Mesodermal cell (in vitro differentiated cells): ENCODE results near the gene TTC21B.

Experiments used
- H3K27ac ChIP-seq: 2 replicates; pipeline ENCODE4 v1.7.0; 2013; ENCODE audit warnings: mild to moderate bottlenecking, low read depth, low read length, moderate library complexity; ENCODE audit not compliant: severe bottlenecking
- H3K36me3 ChIP-seq: 2 replicates; pipeline ENCODE4 v1.7.1; 2013; ENCODE audit warnings: mild to moderate bottlenecking, low read length, moderate library complexity; ENCODE audit not compliant: control insufficient read depth, insufficient read depth
- H3K4me1 ChIP-seq: one replicate; pipeline ENCODE4 v1.7.1; 2013; ENCODE audit warnings: mild to moderate bottlenecking, low read length; ENCODE audit not compliant: insufficient read depth, control insufficient read depth, poor library complexity, severe bottlenecking
- H3K4me3 ChIP-seq: 2 replicates; pipeline ENCODE4 v1.7.0; 2013; ENCODE audit warnings: low read length, control low read depth, mild to moderate bottlenecking; ENCODE audit not compliant: insufficient read depth, poor library complexity, severe bottlenecking; ENCODE audit errors: extremely low read depth
- H3K9me3 ChIP-seq: 2 replicates; pipeline ENCODE4 v1.7.1; 2013; ENCODE audit warnings: mild to moderate bottlenecking, low read length, moderate library complexity; ENCODE audit not compliant: control insufficient read depth
- WGBS, 2 experiments: methylation state at CpG; one replicate each; pipeline ENCODE4 v1.1.5; 2013; ENCODE audit warnings: missing lambda C conversion rate in 2 of 2; ENCODE audit not compliant: insufficient coverage in 2 of 2; 5-methylcytosine and 5-hydroxymethylcytosine counted together

TTC21B gene

GRCh38 chr2:165901620-165902298 is 51.8 kb downstream of the TTC21B start:
- WGBS, 2 experiments = 78 to 90% methylated on average over 2 to 6 of the region's 7 CpGs
- H3K27ac ChIP-seq = no peak overlapping the region
- peaks cover 37% of the 10 kb centered on the region for H3K36me3 ChIP-seq
- no peaks in the 10 kb centered on the region for H3K9me3 ChIP-seq
- no peaks in the 10 kb centered on the region for H3K4me1 ChIP-seq
- no peak overlapping the region for H3K4me3 ChIP-seq

GRCh38 chr2:165899311-165899710 is 54.3 kb downstream of the TTC21B start:
- H3K4me1 ChIP-seq = no peaks in the 10 kb centered on the region
- no peak overlapping the region for H3K27ac ChIP-seq
- H3K9me3 ChIP-seq = no peaks in the 10 kb centered on the region
- no peak overlapping the region for H3K4me3 ChIP-seq
- peaks cover 43% of the 10 kb centered on the region for H3K36me3 ChIP-seq
- WGBS, 2 experiments = no CpG with 5 or more reads among the region's 2 CpGs

DNA sequence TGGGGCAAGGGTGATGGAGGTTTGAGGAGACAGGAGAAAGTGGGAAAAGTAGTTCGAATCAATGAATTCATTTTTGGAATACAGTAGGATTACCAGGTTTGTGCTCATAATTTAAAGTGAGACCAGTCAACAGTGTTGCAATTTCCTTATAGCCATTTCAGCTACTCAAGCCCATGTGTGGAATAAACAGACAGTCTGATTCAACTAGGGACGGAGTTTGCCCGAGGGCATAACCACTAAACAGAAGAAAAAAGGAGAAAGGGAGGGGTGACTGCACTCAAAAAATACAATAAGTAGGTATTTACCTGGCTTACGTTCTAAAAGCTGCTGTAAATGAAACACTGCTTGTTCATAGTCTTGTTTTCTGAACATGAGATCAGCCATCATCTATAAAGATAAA is 55.2 kb downstream of the TTC21B start:
- H3K4me1 ChIP-seq = no peaks in the 10 kb centered on the region
- H3K4me3 ChIP-seq = no peak overlapping the region
- no peak overlapping the region for H3K27ac ChIP-seq
- H3K36me3 ChIP-seq = peaks cover 48% of the 10 kb centered on the region
- WGBS, 2 experiments = 78 to 100% methylated on average over 1 to 2 of the region's 4 CpGs
- no peaks in the 10 kb centered on the region for H3K9me3 ChIP-seq

GRCh38 chr2:165897726-165898125 is 55.9 kb downstream of the TTC21B start:
- Histone ChIP-seq H3K36me3 (peaks cover 48% of the 10 kb centered on the region), H3K4me3 (no peak overlapping the region), H3K27ac (no peak overlapping the region), H3K4me1 (no peaks in the 10 kb centered on the region), H3K9me3 (no peaks in the 10 kb centered on the region)
- WGBS, 2 experiments = 86 to 97% methylated on average over 5 of the region's 5 CpGs

- Histone ChIP-seq H3K4me3 (no peak overlapping the region), H3K27ac (no peak overlapping the region), H3K36me3 (peaks cover 48% of the 10 kb centered on the region), H3K9me3 (no peaks in the 10 kb centered on the region), H3K4me1 (no peaks in the 10 kb centered on the region)
- WGBS, 2 experiments = 93 to 94% methylated on average over 3 to 4 of the region's 5 CpGs
Observed at GRCh38 chr2:165897074-165897473, 56.5 kb downstream of the TTC21B start.

DNA sequence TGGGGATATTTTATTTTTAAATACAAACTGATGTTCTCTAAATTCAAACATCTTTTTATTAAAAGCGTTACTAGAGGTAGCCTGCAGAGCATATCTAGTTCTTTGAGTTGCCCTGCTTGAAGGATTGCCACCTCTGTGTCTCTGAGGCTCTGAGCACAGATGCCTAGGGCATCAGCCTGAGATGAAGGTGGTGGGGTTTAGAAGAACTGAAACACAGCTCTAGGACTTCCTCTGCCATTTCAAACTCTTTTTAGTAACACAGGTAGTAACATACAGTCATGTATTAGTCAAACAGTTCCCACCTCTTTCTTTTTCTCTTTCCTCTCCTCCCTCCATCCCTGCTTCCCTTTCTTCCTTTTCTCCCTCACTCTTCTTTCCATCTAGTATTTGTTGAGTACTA is 57.6 kb downstream of the TTC21B start:
- H3K4me3 ChIP-seq = no peak overlapping the region
- 100% methylated on average over 1 of the region's 1 CpG; no CpG with 5 or more reads in 1 of the 2 experiments for WGBS, 2 experiments
- no peaks in the 10 kb centered on the region for H3K4me1 ChIP-seq
- no peaks in the 10 kb centered on the region for H3K9me3 ChIP-seq
- H3K36me3 ChIP-seq = peaks cover 41% of the 10 kb centered on the region
- no peak overlapping the region for H3K27ac ChIP-seq

GRCh38 chr2:165893556-165893955 is 60.0 kb downstream of the TTC21B start:
- no peaks in the 10 kb centered on the region for H3K4me1 ChIP-seq
- 86 to 100% methylated on average over 1 to 2 of the region's 4 CpGs for WGBS, 2 experiments
- no peak overlapping the region for H3K4me3 ChIP-seq
- H3K36me3 ChIP-seq = peaks cover 34% of the 10 kb centered on the region
- H3K9me3 ChIP-seq = no peaks in the 10 kb centered on the region
- no peak overlapping the region for H3K27ac ChIP-seq

- H3K27ac ChIP-seq = no peak overlapping the region
- H3K4me3 ChIP-seq = no peak overlapping the region
- H3K9me3 ChIP-seq = no peaks in the 10 kb centered on the region
- 76% methylated on average over 2 of the region's 6 CpGs for WGBS, 2 experiments
- H3K4me1 ChIP-seq = no peaks in the 10 kb centered on the region
- H3K36me3 ChIP-seq = peaks cover 26% of the 10 kb centered on the region
Observed at GRCh38 chr2:165892526-165892925, 61.0 kb downstream of the TTC21B start.

GRCh38 chr2:165891943-165892342 is 61.6 kb downstream of the TTC21B start:
- WGBS, 2 experiments = no CpG with 5 or more reads among the region's 2 CpGs
- Histone ChIP-seq H3K27ac (no peak overlapping the region), H3K36me3 (peaks cover 21% of the 10 kb centered on the region)

GRCh38 chr2:165891345-165891744 is 62.2 kb downstream of the TTC21B start:
- no peaks in the 10 kb centered on the region for H3K4me1 ChIP-seq

More at GRCh38 chr2:165891943-165892342, 61.6 kb downstream of the TTC21B start:
- no peaks in the 10 kb centered on the region for H3K4me1 ChIP-seq
- H3K4me3 ChIP-seq = no peak overlapping the region
- H3K9me3 ChIP-seq = no peaks in the 10 kb centered on the region

GRCh38 chr2:165889798-165890197 is 63.8 kb downstream of the TTC21B start:
- H3K27ac ChIP-seq = peak overlapping the region; percentile 52
- H3K4me1 ChIP-seq = no peaks in the 10 kb centered on the region
- no peak overlapping the region for H3K4me3 ChIP-seq

More at GRCh38 chr2:165891345-165891744, 62.2 kb downstream of the TTC21B start:
- H3K36me3 ChIP-seq = peaks cover 21% of the 10 kb centered on the region
- no CpG with 5 or more reads among the region's 1 CpG for WGBS, 2 experiments
- no peak overlapping the region for H3K27ac ChIP-seq
- H3K9me3 ChIP-seq = no peaks in the 10 kb centered on the region
- no peak overlapping the region for H3K4me3 ChIP-seq

More at GRCh38 chr2:165889798-165890197, 63.8 kb downstream of the TTC21B start:
- H3K9me3 ChIP-seq = no peaks in the 10 kb centered on the region
- peaks cover 20% of the 10 kb centered on the region for H3K36me3 ChIP-seq
